ENCODE data around the gene TMEM223. TPM values are rescaled to one million over a fixed set of nuclear protein-coding genes. Genes with fewer than 3 reads are reported as not detected.
A peak's percentile ranks its signal among the peaks of the same experiment; 100 is the strongest.
"Not testable (repeated sequence)": the region's sequence is repeated elsewhere in the genome, so short reads cannot be mapped to it uniquely, and the experiment has no call there.

The TMEM223 gene
- total and polyA plus RNA-seq, 2 experiments from 2014 or later: 88.9 to 92.4 TPM

DNA sequence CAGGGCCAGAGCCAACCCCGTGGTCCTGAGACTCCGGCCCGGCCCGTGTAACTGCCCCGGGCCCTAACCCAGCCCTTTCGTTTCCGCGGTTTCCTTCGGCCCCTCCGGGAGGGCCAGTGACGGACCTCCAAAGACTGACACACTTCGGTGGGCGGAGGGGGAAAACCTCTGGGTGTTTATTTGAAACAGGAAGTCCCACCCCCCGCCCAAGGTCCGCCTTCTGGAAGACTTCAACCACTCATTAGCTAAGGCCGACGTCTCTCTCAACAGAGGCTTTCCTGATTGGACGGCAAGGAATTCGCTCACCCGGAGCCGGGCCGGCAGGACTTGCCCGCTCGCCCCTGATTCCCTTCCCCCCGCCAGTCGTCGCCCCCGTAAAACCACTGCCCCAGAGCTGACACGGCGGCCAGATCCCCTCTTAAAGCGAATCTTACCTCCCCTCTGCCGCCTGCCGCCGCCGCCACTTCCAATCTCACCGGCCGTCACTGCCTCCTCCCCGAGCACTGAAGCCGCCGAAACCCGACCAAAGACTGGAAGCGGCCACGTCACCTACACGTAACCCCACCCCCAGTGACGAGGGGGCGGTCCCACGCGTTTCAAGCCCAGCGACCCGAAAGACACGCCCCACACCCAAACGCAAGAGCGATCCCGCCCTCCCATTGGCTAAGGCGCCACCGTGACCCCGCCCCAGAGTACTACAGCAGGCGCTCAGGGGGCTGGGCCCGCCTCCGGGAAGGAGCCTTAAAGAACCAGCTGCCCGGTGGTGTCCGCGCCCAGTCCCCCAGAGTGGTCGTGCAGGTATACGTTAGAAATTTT lies 39.9 kb upstream of the TMEM223 start, which contains the start of gene STX5:
TSS of gene STX5 (minus strand) at position 532 of the 816 bp plus-strand sequence. CDS start 808 bp downstream, outside the sequence.
- Histone ChIP-seq H3K4me3 (peak within 1 kb of the TSS; percentile 90), H3K27me3 (no peaks in the 10 kb centered on the region), H3K27ac (peak within 1 kb of the TSS; percentile 97), H3K36me3 (peaks cover 9% of the 10 kb centered on the region), H3K4me1 (ENCODE audit: low read depth) (peaks cover 10% of the 10 kb centered on the region), H3K9me3 (ENCODE audit: low read depth) (no peaks in the 10 kb centered on the region)
- DNase-seq (ENCODE audit: low read depth in 1 of 2, low spot score in 1 of 2): peak; percentile 99 to 100
- TF ChIP-seq, protein P1, sequence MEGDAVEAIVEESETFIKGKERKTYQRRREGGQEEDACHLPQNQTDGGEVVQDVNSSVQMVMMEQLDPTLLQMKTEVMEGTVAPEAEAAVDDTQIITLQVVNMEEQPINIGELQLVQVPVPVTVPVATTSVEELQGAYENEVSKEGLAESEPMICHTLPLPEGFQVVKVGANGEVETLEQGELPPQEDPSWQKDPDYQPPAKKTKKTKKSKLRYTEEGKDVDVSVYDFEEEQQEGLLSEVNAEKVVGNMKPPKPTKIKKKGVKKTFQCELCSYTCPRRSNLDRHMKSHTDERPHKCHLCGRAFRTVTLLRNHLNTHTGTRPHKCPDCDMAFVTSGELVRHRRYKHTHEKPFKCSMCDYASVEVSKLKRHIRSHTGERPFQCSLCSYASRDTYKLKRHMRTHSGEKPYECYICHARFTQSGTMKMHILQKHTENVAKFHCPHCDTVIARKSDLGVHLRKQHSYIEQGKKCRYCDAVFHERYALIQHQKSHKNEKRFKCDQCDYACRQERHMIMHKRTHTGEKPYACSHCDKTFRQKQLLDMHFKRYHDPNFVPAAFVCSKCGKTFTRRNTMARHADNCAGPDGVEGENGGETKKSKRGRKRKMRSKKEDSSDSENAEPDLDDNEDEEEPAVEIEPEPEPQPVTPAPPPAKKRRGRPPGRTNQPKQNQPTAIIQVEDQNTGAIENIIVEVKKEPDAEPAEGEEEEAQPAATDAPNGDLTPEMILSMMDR (IDR thresholded peaks at IDR 0.05; ENCODE audit: low read depth, low read length): no peak

DNA sequence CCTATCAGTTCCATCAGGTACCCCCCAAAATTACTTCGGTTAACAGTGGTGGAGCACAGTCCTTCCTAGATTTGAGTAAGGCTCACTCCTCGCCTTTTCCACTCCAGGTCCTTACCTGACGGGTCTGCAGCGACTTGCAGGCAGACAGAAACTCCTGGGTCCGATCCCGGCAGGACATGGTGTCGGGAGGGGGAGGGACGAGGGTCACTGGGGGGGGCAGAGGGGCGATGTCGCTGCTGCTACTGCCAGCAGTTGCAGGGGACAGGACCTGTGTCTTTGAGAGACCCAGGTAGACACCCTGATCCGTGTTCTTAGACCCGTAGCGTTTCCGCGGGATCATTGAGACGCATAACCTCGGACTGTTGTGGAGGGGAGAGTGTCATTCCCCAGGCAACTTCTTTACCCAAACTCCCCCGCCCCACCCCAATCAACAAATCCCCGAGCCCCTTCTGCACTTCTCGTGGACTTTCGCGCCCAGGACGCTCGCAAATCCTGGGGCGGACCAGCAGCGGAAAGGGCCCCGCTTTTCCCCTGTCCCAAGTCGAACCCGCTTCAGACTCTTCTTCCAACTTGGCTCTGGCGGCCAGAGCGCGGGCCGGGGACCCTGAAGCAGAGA lies 39.2 kb upstream of the TMEM223 start:
- Histone ChIP-seq H3K27ac (peak overlapping the region; percentile 97), H3K4me1 (ENCODE audit: low read depth) (peaks cover 10% of the 10 kb centered on the region), H3K27me3 (no peaks in the 10 kb centered on the region), H3K36me3 (peaks cover 15% of the 10 kb centered on the region), H3K4me3 (peak overlapping the region; percentile 90), H3K9me3 (ENCODE audit: low read depth) (no peaks in the 10 kb centered on the region)
- TF ChIP-seq, protein P1 (IDR thresholded peaks at IDR 0.05; ENCODE audit: low read depth, low read length): no peak
- DNase-seq (ENCODE audit: low read depth in 1 of 2, low spot score in 1 of 2): peak in 1 of 2 donors; percentile 85

- not testable (repeated sequence) for H3K4me3 ChIP-seq; DNase-seq (ENCODE audit: low read depth in 1 of 2, low spot score in 1 of 2); H3K27ac ChIP-seq; H3K9me3 ChIP-seq (ENCODE audit: low read depth); H3K27me3 ChIP-seq
- H3K36me3 ChIP-seq: peaks cover 43% of the 10 kb centered on the region
- peaks cover 10% of the 10 kb centered on the region for H3K4me1 ChIP-seq (ENCODE audit: low read depth)
Measured at GRCh38 chr11:62828130-62828529, 36.3 kb upstream of the TMEM223 start.

DNA sequence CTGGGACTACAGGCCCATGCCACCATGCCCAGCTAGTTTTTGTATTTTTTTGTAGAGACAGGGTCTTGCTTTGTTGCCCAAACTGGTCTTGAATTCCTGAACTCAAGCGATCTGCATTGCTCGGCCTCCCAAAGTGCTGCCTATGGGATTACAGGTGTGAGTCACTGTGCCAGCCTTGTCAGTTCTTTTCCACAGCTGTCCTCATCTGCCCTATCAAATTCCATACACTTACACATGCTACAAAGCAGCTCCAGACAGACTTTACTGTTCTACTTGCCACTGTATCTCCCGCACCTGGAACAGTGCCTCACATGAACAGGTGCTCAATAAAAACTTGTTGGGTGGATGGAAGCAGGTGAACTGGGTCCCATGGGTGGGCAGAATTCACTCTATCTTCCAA lies 31.9 kb upstream of the TMEM223 start:
- H3K27me3 ChIP-seq: no peaks in the 10 kb centered on the region
- H3K27ac ChIP-seq: no peak overlapping the region
- no peak overlapping the region for H3K4me3 ChIP-seq
- TF ChIP-seq, protein P1 (IDR thresholded peaks at IDR 0.05; ENCODE audit: low read depth, low read length): no peak
- no peaks in the 10 kb centered on the region for H3K9me3 ChIP-seq (ENCODE audit: low read depth)
- no peak for DNase-seq (ENCODE audit: low read depth in 1 of 2, low spot score in 1 of 2)
- H3K36me3 ChIP-seq: peaks cover 71% of the 10 kb centered on the region
- no peaks in the 10 kb centered on the region for H3K4me1 ChIP-seq (ENCODE audit: low read depth)

DNA sequence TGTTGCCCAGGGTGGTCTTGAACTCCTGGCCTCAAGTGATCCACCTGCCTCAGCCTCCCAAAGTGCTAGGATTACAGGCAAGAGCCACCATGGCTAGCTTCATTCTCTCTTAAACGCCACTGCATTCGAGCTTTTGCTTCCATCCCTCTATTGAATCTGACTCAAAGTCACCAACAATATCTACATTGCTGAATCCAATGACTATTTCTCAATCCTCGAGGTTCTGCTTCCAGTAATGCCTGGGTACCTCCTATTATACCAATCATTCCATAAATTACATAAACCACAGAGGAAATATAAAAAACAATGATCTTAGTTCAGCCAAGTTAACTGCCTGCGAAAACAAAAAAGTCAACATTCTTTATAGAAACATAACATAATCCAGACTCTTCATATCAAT lies 25.3 kb upstream of the TMEM223 start:
- TF ChIP-seq, protein P1 (IDR thresholded peaks at IDR 0.05; ENCODE audit: low read depth, low read length): no peak
- DNase-seq (ENCODE audit: low read depth in 1 of 2, low spot score in 1 of 2): no peak
- H3K27me3 ChIP-seq: no peaks in the 10 kb centered on the region
- H3K36me3 ChIP-seq: peaks cover 36% of the 10 kb centered on the region
- no peak overlapping the region for H3K27ac ChIP-seq
- no peaks in the 10 kb centered on the region for H3K4me1 ChIP-seq (ENCODE audit: low read depth)
- H3K4me3 ChIP-seq: no peak overlapping the region
- H3K9me3 ChIP-seq (ENCODE audit: low read depth): no peaks in the 10 kb centered on the region

- no peak overlapping the region for H3K4me3 ChIP-seq
- TF ChIP-seq, protein P1 (IDR thresholded peaks at IDR 0.05; ENCODE audit: low read depth, low read length): no peak
- H3K36me3 ChIP-seq: peaks cover 30% of the 10 kb centered on the region
- no peaks in the 10 kb centered on the region for H3K9me3 ChIP-seq (ENCODE audit: low read depth)
- H3K27ac ChIP-seq: no peak overlapping the region
- no peaks in the 10 kb centered on the region for H3K4me1 ChIP-seq (ENCODE audit: low read depth)
- no peaks in the 10 kb centered on the region for H3K27me3 ChIP-seq
- no peak for DNase-seq (ENCODE audit: low read depth in 1 of 2, low spot score in 1 of 2)
Measured at GRCh38 chr11:62816557-62816956, 24.8 kb upstream of the TMEM223 start.
